ENCODE measurements around the gene RILP. TPM values are rescaled to one million over a fixed set of nuclear protein-coding genes. Genes with fewer than 3 reads are reported as not detected.
A peak's percentile ranks its signal among the peaks of the same experiment; 100 is the strongest.

The RILP gene
- total RNA-seq, 2 experiments from 2014 or later = 2.6 to 3.9 TPM

- no peak overlapping the region for H3K27ac Mint-ChIP-seq
- POLR2A ChIA-PET = no interaction called here
Observed at GRCh38 chr17:1624650-1625049, 25.0 kb downstream of the RILP start.

GRCh38 chr17:1623057-1623630 lies 26.5 kb downstream of the RILP start:
- ChIA-PET CTCF (interaction anchor here (1.0 kb wide), 1 partner anchor 16 kb away, joined by 3 read pairs; no protein-coding TSS in a partner anchor), POLR2A (no interaction called here)
- no peak for DNase-seq
- H3K4me1 Mint-ChIP-seq = peaks cover 13% of the 10 kb centered on the region
- H3K27ac Mint-ChIP-seq = no peak overlapping the region
- H3K27me3 Mint-ChIP-seq = peaks cover 25% of the 10 kb centered on the region
- no peak overlapping the region for H3K4me3 Mint-ChIP-seq
- no peaks in the 10 kb centered on the region for H3K9me3 Mint-ChIP-seq
- no peaks in the 10 kb centered on the region for H3K36me3 Mint-ChIP-seq (ENCODE audit: low read depth)

More at GRCh38 chr17:1624650-1625049, 25.0 kb downstream of the RILP start:
- peaks cover 27% of the 10 kb centered on the region for H3K27me3 Mint-ChIP-seq
- no peaks in the 10 kb centered on the region for H3K9me3 Mint-ChIP-seq
- H3K36me3 Mint-ChIP-seq (ENCODE audit: low read depth) = no peaks in the 10 kb centered on the region
- peaks cover 23% of the 10 kb centered on the region for H3K4me1 Mint-ChIP-seq
- no peak for DNase-seq
- CTCF ChIA-PET = interaction anchor here (0.5 to 1.2 kb wide), 3 partner anchors 25 to 710 kb away, joined by 3 to 4 read pairs (median 3); partner anchors contain the start of gene RILP
- H3K4me3 Mint-ChIP-seq = no peak overlapping the region

DNA sequence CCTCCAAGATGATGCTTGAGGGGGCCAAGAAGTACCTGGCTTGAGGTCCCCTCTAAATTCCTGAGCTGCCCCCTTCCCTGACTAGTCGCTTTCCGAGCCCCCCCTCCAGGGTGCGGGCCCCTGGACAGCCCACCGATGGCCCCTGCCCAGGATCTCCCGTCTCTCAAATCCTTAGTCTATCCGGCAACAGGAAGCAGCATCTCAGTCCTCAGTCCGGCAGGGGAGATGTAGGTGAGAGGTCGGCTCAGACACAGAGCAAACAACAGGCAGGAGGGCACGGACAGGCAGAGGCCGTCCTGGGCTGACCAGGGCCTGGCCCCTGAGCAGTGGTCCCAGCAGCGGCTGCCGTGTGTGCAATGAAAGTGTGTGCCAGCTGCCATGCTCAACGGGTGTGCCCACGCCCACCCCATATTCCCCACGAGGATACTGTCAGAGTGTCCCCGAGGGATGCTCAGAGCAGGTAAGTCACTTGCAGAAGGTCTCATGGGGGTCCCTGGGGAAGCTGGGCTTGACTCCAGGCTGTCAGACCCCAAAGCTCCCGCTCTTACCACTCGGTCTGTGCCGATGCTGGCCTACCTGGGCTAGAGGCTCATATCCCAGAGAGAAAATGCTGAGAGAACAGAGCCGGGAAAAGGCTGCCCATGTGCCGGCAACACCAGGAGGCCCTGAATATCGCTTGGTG lies 28.3 kb downstream of the RILP start:
- H3K27me3 Mint-ChIP-seq = peaks cover 14% of the 10 kb centered on the region
- POLR2A ChIA-PET = no interaction called here
- H3K27ac Mint-ChIP-seq = no peak overlapping the region
- no peak for DNase-seq
- H3K36me3 Mint-ChIP-seq (ENCODE audit: low read depth) = no peaks in the 10 kb centered on the region
- no peak overlapping the region for H3K4me3 Mint-ChIP-seq
- H3K9me3 Mint-ChIP-seq = no peaks in the 10 kb centered on the region
- CTCF ChIA-PET = no interaction called here
- peaks cover 4% of the 10 kb centered on the region for H3K4me1 Mint-ChIP-seq

- Mint-ChIP-seq H3K27me3 (peaks cover 5% of the 10 kb centered on the region), H3K27ac (peak overlapping the region; percentile 60), H3K9me3 (no peaks in the 10 kb centered on the region), H3K4me1 (peaks cover 3% of the 10 kb centered on the region), H3K4me3 (no peak overlapping the region), H3K36me3 (ENCODE audit: low read depth) (no peaks in the 10 kb centered on the region)
- POLR2A ChIA-PET = no interaction called here
- no peak for DNase-seq
- CTCF ChIA-PET = no interaction called here
Observed at GRCh38 chr17:1620486-1620885, 29.2 kb downstream of the RILP start.

DNA sequence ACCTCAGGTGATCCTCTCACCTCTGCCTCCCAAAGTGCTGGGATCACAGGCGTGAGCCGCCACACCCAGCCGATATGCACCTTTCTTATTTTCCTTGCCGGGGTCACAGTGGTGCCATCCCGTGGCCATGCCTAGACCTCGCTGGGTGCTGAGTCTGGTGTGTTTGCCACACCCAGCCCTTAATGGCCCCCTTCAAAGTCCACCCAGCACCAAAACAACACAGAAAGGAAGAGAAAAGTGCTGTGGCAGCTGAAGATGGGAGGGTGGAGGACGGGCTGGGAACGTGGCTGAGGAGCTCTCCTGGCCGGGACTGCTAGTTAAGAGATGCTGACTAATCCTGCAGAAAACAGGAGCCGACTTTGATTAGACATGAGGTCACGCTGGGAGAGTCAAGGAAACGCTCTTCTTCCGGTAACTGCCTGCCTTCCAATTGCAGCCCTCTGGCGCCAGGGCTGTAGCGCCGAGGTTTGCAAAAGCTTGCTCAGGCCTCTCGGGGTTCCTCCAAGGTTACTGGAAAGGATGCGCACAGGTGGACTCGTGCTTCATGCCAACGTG lies 32.0 kb downstream of the RILP start:
- H3K4me3 Mint-ChIP-seq = no peak overlapping the region
- H3K9me3 Mint-ChIP-seq = no peaks in the 10 kb centered on the region
- POLR2A ChIA-PET = no interaction called here
- H3K36me3 Mint-ChIP-seq (ENCODE audit: low read depth) = no peaks in the 10 kb centered on the region
- no peak for DNase-seq
- CTCF ChIA-PET = interaction anchor here (2.8 kb wide), 1 partner anchor 10 kb away, joined by 9 read pairs; no protein-coding TSS in a partner anchor
- no peaks in the 10 kb centered on the region for H3K27me3 Mint-ChIP-seq
- H3K27ac Mint-ChIP-seq = no peak overlapping the region
- peaks cover 3% of the 10 kb centered on the region for H3K4me1 Mint-ChIP-seq

DNA sequence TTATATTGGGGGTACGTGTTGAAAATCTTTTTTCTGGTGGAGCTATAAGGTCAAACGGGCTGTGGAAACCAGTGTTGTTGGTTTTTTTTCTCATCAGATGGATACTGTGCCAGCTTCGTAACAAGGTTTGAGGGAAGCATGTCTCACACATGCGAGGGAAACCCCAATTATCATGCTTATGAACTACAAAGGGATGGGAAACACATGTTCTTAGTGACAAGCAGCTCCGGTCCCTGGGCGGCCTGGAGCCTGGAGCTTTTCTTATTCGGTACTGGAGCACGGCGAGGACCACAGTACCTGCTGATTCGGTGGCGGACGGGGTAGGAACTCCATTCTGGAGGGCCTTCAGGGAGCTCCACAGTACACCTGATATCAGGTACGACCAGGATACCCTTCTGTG lies 33.6 kb downstream of the RILP start:
- DNase-seq = no peak
- Mint-ChIP-seq H3K36me3 (ENCODE audit: low read depth) (no peaks in the 10 kb centered on the region), H3K4me3 (no peak overlapping the region), H3K9me3 (no peaks in the 10 kb centered on the region), H3K27me3 (no peaks in the 10 kb centered on the region), H3K27ac (no peak overlapping the region), H3K4me1 (peaks cover 3% of the 10 kb centered on the region)
- POLR2A ChIA-PET = no interaction called here
- CTCF ChIA-PET = interaction anchor here (0.7 to 2.8 kb wide), 2 partner anchors 9 to 42 kb away, joined by 3 to 9 read pairs; no protein-coding TSS in a partner anchor

DNA sequence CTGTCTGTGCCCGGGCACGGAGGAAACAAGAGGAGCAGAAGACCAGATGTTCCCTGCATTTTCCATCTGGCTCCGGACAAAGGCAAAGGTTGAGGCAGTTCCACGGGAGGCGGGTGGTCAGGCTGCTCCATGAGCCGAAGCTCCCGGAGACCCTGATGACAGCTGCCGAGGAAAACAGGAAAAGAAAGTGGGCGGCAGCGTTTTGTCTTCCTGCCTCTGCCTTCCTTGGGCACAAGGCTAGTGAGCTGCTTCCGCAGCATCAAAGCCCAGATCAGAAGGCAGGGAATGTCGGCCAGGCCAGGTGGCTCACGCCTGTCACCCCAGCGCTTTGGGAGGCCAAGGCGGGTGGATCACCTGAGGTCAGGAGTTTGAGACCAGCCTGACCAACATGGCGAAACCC lies 37.3 kb downstream of the RILP start:
- H3K9me3 Mint-ChIP-seq = no peaks in the 10 kb centered on the region
- H3K36me3 Mint-ChIP-seq (ENCODE audit: low read depth) = no peaks in the 10 kb centered on the region
- H3K4me3 Mint-ChIP-seq = no peak overlapping the region
- H3K27ac Mint-ChIP-seq = no peak overlapping the region
- POLR2A ChIA-PET = no interaction called here
- DNase-seq = no peak
- H3K4me1 Mint-ChIP-seq = no peaks in the 10 kb centered on the region
- CTCF ChIA-PET = interaction anchor here (1.1 kb wide), 1 partner anchor 22 kb away, joined by 3 read pairs; no protein-coding TSS in a partner anchor
- no peaks in the 10 kb centered on the region for H3K27me3 Mint-ChIP-seq

DNA sequence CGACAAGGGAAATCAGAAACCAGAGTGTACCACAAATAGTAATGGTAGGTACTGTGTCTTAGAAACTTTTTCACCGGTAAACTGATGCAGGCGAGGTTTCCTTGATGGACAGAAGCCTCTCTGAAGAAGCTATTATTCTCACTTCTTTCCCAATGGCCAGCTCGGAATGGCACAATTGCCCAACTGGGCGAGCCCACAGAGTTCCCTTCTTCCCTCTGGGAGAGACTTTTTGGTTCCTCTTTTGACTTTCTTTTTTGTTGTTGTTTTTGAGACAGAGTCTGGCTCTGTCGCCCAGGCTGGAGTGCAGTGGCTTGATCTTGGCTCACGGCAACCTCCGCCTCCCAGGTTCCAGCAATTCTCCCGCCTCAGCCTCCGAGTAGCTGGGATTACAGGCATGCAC lies 38.0 kb downstream of the RILP start:
- H3K27ac Mint-ChIP-seq = no peak overlapping the region

GRCh38 chr17:1608676-1609075 lies 41.0 kb downstream of the RILP start:
- no peaks in the 10 kb centered on the region for H3K4me1 Mint-ChIP-seq
- no peak overlapping the region for H3K27ac Mint-ChIP-seq
- H3K4me3 Mint-ChIP-seq = no peak overlapping the region
- DNase-seq = no peak
- H3K36me3 Mint-ChIP-seq (ENCODE audit: low read depth) = no peaks in the 10 kb centered on the region
- no peaks in the 10 kb centered on the region for H3K27me3 Mint-ChIP-seq
- H3K9me3 Mint-ChIP-seq = no peaks in the 10 kb centered on the region
- POLR2A ChIA-PET = no interaction called here
- CTCF ChIA-PET = interaction anchor here (1.1 to 2.3 kb wide), 4 partner anchors 20 to 273 kb away, joined by 3 to 6 read pairs (median 4); partner anchors contain the start of gene RILP

More for the DNA sequence above, 38.0 kb downstream of the RILP start:
- DNase-seq = no peak
- Mint-ChIP-seq H3K4me3 (no peak overlapping the region), H3K36me3 (ENCODE audit: low read depth) (no peaks in the 10 kb centered on the region), H3K9me3 (no peaks in the 10 kb centered on the region), H3K4me1 (no peaks in the 10 kb centered on the region), H3K27me3 (no peaks in the 10 kb centered on the region)
- ChIA-PET CTCF (no interaction called here), POLR2A (no interaction called here)

GRCh38 chr17:1607971-1608320 lies 41.7 kb downstream of the RILP start:
- ChIA-PET CTCF (interaction anchor here (1.0 to 2.3 kb wide), 7 partner anchors 9 to 274 kb away, joined by 3 to 9 read pairs (median 3); partner anchors contain the start of gene RILP), POLR2A (no interaction called here)
- DNase-seq = no peak
- Mint-ChIP-seq H3K4me3 (no peak overlapping the region), H3K4me1 (no peaks in the 10 kb centered on the region), H3K36me3 (ENCODE audit: low read depth) (no peaks in the 10 kb centered on the region), H3K27me3 (no peaks in the 10 kb centered on the region), H3K9me3 (no peaks in the 10 kb centered on the region), H3K27ac (no peak overlapping the region)

GRCh38 chr17:1606352-1606985 lies 43.2 kb downstream of the RILP start:
- no peak for DNase-seq
- Mint-ChIP-seq H3K4me3 (no peak overlapping the region), H3K36me3 (ENCODE audit: low read depth) (no peaks in the 10 kb centered on the region), H3K4me1 (no peaks in the 10 kb centered on the region), H3K27me3 (no peaks in the 10 kb centered on the region), H3K27ac (no peak overlapping the region), H3K9me3 (peaks cover 4% of the 10 kb centered on the region)
- ChIA-PET CTCF (interaction anchor here (0.7 to 1.9 kb wide), 3 partner anchors 10 to 23 kb away, joined by 3 to 9 read pairs (median 3); partner anchors contain the start of gene SLC43A2), POLR2A (no interaction called here)

DNA sequence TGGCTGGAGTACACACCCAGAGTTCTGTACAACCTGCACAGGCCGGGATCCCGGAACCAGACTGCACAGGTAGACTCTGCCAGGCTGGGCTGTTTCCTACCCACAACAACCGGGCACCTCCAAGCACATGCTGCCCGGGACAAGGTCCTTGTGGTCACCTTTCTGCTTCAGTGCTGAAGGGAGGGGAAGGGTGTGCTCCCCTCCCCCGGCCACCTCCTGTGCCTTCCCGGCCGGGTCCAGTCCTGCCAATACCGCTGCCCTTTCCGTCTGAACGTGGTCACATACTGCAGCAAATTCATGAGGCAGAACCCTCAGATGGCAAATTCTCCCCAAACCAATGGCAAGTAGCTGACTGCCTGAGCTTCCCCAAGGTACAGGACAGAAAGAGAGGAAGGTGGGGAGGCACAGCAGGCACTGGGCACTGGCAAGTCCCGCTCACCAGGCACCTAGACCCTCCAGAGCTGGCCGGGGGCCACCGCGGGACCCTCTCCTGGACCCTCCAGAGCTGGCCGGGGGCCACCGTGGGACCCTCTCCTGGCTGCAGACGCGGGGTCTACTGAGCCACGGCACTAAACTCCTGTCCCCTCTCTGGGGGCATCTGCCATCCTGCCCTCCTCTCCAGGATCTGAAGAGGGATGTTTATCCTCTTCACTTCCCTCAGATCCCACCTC lies 43.9 kb downstream of the RILP start:
- CTCF ChIA-PET = interaction anchor here (0.6 kb wide), 1 partner anchor 93 kb away, joined by 5 read pairs; no protein-coding TSS in a partner anchor
- H3K4me1 Mint-ChIP-seq = no peaks in the 10 kb centered on the region
- POLR2A ChIA-PET = no interaction called here
- H3K27me3 Mint-ChIP-seq = no peaks in the 10 kb centered on the region
- H3K36me3 Mint-ChIP-seq (ENCODE audit: low read depth) = no peaks in the 10 kb centered on the region
- H3K9me3 Mint-ChIP-seq = peaks cover 5% of the 10 kb centered on the region
- DNase-seq = no peak
- H3K4me3 Mint-ChIP-seq = no peak overlapping the region
- no peak overlapping the region for H3K27ac Mint-ChIP-seq
